Gastrocnemius medialis (tissue), 4 donors: ENCODE results near the gene EEPD1. TPM values are rescaled to one million over a fixed set of nuclear protein-coding genes. Genes with fewer than 3 reads are reported as not detected.

ENCODE experiments used
- ATAC-seq, 2 donors: fragments of 150-250 bp; one replicate each; pipeline ENCODE4 v1.9.1; 2016
- DNase-seq, 2 donors: peaks; one replicate each; pipeline ENCODE4 v3.0.0-alpha.2; 2019
- H3K27ac ChIP-seq, 4 donors: fragments of 200-600 bp; sonication (generic); 1 replicate in 1 of 4; 2 replicates in 3 of 4; pipeline ENCODE4 v1.5.1; 2016 to 2018; ENCODE audit warnings: mild to moderate bottlenecking in 2 of 4, moderate library complexity in 1 of 4
- H3K27me3 ChIP-seq, 3 donors: fragments of 200-600 bp; sonication (generic) in 2 of 3; 1 replicate in 1 of 3; 2 replicates in 2 of 3; pipeline versions ENCODE4 v1.5.1 to v1.6.0; 2016 to 2019; ENCODE audit warnings: mild to moderate bottlenecking in 1 of 3, moderate library complexity in 1 of 3
- H3K36me3 ChIP-seq, 2 donors: fragments of 200-600 bp; sonication (generic) in 1 of 2; one replicate each; pipeline ENCODE4 v1.5.1; 2017 to 2018
- H3K4me1 ChIP-seq, 2 donors: fragments of 200-600 bp; sonication (generic) in 1 of 2; one replicate each; pipeline ENCODE4 v1.5.1; 2016 to 2017; ENCODE audit warnings: mild to moderate bottlenecking in 2 of 2
- H3K4me3 ChIP-seq, 4 donors: fragments of 200-600 bp; sonication (generic) in 3 of 4; 1 replicate in 1 of 4; 2 replicates in 3 of 4; pipeline ENCODE4 v1.5.1; 2016 to 2019; ENCODE audit warnings: mild to moderate bottlenecking in 2 of 4
- H3K9me3 ChIP-seq, 3 donors: fragments of 200-600 bp; sonication (generic) in 2 of 3; 1 replicate in 1 of 3; 2 replicates in 2 of 3; pipeline ENCODE4 v1.5.1; 2016 to 2019
- POLR2A ChIP-seq, 2 donors: fragments of 450-650 bp; IDR thresholded peaks; one replicate each; pipeline ENCODE4 v1.6.1; 2017; ENCODE audit warnings: antibody characterized with exemption in 2 of 2, mild to moderate bottlenecking in 2 of 2, moderate library complexity in 2 of 2
- in situ Hi-C, 4 donors: fragments of 200-750 bp; cut with MboI; loops; one replicate each; pipeline versions ENCODE4 v1.15.0 to v1.8.0; 2017; ENCODE audit warnings: low sequenced_read_pairs in 4 of 4
- intact Hi-C: fragments of 100-400 bp; cut with DNase I; formaldehyde crosslinking; loops from one replicate; pipeline ENCODE4 v1.15.1; 2023; ENCODE audit warnings: low total_unique reads
- total RNA-seq, 4 donors: library from RNA; depleted of rRNA; stranded (reverse); fragments of >200 nt; gene quantifications; one replicate each; pipeline versions ENCODE4 v1.1.0 to v1.2.3, GENCODE V29; 2016
- TF ChIP-seq, protein P1 (sequence below), 5 experiments: fragments of 450-650 bp in 3 of 5; fragments of 200-600 bp in 2 of 5; sonication (generic) in 2 of 5; IDR thresholded peaks in 4 of 5; conservative IDR thresholded peaks in 1 of 5; 1 replicate in 4 of 5; 2 replicates in 1 of 5; pipeline ENCODE4 v1.5.1; 2016 to 2019; ENCODE audit warnings: antibody characterized with exemption in 5 of 5, mild to moderate bottlenecking in 3 of 5, moderate library complexity in 3 of 5

EEPD1 gene
- total RNA-seq, 4 donors from 2014 or later: 41.0 to 68.5 (median 61.3) TPM

DNA sequence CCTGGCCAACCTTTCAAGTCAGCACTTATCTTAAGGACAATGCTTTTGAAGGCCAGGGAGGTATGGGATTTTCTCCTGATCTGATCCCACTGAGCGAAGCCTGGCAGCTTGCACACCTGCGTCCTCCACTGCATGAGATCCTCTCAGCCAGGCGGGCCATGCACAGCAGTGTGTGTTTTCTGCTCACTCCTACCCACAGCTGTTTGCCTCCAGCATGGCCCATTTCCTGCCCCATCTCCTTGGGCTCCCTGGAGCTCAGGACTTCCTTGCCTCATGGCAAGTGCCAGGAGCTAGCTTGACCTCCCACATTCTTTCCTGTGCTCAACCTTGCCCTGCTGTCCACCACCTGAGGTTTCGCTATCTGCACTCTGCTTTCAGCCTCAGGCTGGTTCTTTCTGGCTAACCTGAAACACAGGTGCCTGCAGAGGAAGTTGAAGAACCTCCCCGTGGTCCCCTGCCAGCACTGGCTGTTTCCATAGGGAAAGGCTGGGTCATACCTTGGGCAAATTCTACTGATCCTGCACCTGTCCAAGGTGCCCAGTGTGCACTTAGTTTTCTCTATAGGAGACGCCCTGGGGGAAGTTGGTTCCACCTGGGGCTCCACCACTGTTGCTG, 43.9 kb upstream of the EEPD1 start:
- no peak for DNase-seq
- intact Hi-C loops: no loop called here
- Histone ChIP-seq H3K27me3 (no peaks in the 10 kb centered on the region), H3K9me3 (no peaks in the 10 kb centered on the region), H3K36me3 (no peaks in the 10 kb centered on the region), H3K4me1 (peaks cover 13 to 18% of the 10 kb centered on the region in 2 donors), H3K27ac (no peak overlapping the region), H3K4me3 (no peak overlapping the region)
- in situ Hi-C loops: no loop called here
- TF ChIP-seq, protein P1, sequence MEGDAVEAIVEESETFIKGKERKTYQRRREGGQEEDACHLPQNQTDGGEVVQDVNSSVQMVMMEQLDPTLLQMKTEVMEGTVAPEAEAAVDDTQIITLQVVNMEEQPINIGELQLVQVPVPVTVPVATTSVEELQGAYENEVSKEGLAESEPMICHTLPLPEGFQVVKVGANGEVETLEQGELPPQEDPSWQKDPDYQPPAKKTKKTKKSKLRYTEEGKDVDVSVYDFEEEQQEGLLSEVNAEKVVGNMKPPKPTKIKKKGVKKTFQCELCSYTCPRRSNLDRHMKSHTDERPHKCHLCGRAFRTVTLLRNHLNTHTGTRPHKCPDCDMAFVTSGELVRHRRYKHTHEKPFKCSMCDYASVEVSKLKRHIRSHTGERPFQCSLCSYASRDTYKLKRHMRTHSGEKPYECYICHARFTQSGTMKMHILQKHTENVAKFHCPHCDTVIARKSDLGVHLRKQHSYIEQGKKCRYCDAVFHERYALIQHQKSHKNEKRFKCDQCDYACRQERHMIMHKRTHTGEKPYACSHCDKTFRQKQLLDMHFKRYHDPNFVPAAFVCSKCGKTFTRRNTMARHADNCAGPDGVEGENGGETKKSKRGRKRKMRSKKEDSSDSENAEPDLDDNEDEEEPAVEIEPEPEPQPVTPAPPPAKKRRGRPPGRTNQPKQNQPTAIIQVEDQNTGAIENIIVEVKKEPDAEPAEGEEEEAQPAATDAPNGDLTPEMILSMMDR (IDR thresholded peaks at IDR 0.05 in 4 of 5, conservative IDR thresholded peaks at IDR 0.05 in 1 of 5): no peak
- no peak for TF ChIP-seq POLR2A (IDR thresholded peaks at IDR 0.05)
- no peak for ATAC-seq

DNA sequence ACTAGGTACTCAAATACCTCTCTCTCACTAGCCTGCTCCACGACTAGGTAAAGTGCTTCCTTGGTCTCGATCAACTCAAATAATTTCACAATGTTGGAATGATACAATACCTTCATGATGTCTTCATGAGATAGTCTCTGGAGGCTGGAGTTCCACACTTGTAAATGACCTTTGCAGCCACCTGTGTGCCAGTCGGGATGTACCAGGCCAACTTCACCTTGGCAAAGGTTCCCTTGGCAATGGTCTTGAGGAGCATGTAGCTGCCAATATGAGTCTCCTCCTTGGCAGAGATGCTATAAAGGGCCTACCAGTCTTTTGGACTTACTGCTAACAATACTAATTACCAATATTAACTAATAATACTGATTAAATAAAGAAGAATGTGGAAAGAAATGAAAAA, 42.5 kb upstream of the EEPD1 start:
- ATAC-seq (peak in 1 of 2 donors; percentile 63), DNase-seq (no peak)
- no peak overlapping the region for H3K27ac ChIP-seq
- peaks cover 9 to 12% of the 10 kb centered on the region in 2 donors for H3K4me1 ChIP-seq
- no peak overlapping the region for H3K4me3 ChIP-seq
- H3K9me3 ChIP-seq: no peaks in the 10 kb centered on the region
- no peak for TF ChIP-seq POLR2A (IDR thresholded peaks at IDR 0.05)
- TF ChIP-seq, protein P1 (IDR thresholded peaks at IDR 0.05 in 4 of 5, conservative IDR thresholded peaks at IDR 0.05 in 1 of 5): no peak
- no peaks in the 10 kb centered on the region for H3K27me3 ChIP-seq
- in situ Hi-C loops (no loop called here), intact Hi-C loops (no loop called here)
- no peaks in the 10 kb centered on the region for H3K36me3 ChIP-seq

DNA sequence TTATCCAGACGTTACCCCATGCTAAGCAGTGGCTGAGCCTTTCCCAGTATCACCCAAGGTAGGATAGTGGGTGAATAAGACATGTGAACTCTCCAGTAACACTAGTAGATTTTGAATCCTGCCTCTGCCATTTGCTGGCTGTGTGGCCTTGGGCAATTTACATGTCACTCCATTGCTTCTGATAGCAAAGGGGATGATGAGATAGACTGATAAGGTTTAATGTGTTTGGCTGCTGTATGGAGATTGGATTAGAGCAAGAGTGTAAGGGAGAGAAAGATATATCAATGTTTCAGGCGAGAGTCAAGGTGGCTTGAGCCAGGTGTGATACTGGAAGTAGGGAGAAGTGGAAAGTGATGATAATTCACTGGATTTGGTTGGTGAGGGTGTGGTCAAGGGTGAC, 40.1 kb upstream of the EEPD1 start:
- Histone ChIP-seq H3K9me3 (no peaks in the 10 kb centered on the region), H3K4me1 (peaks cover 33 to 36% of the 10 kb centered on the region in 2 donors), H3K36me3 (no peaks in the 10 kb centered on the region), H3K27me3 (no peaks in the 10 kb centered on the region), H3K4me3 (no peak overlapping the region), H3K27ac (no peak overlapping the region)
- ATAC-seq (no peak), DNase-seq (no peak)
- in situ Hi-C loops: no loop called here
- TF ChIP-seq, protein P1 (IDR thresholded peaks at IDR 0.05 in 4 of 5, conservative IDR thresholded peaks at IDR 0.05 in 1 of 5): no peak
- no peak for TF ChIP-seq POLR2A (IDR thresholded peaks at IDR 0.05)
- intact Hi-C loops: no loop called here

DNA sequence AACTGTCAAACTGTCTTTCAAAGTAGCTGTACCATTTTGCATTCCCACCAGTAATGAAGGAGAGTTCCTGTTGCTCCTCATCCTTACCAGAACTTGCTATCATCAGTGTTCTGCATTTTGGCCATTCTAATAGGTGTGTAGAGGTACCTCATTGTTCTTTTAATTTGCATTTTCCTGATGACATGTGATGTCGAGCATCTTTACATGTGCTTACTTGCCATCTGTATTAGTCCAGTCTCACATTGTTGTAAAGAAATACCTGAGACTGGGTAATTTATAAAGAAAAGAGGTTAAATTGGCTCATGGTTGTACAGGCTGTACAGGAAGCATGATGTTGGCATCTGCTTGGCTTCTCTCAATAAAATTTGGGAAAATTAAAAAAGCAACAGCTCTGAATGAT, 38.7 kb upstream of the EEPD1 start:
- Histone ChIP-seq H3K36me3 (no peaks in the 10 kb centered on the region), H3K4me1 (peaks cover 46 to 50% of the 10 kb centered on the region in 2 donors), H3K9me3 (no peaks in the 10 kb centered on the region), H3K4me3 (no peak overlapping the region), H3K27ac (no peak overlapping the region), H3K27me3 (no peaks in the 10 kb centered on the region)
- in situ Hi-C loops: no loop called here
- no peak for ATAC-seq
- TF ChIP-seq, protein P1 (IDR thresholded peaks at IDR 0.05 in 4 of 5, conservative IDR thresholded peaks at IDR 0.05 in 1 of 5): no peak
- no peak for TF ChIP-seq POLR2A (IDR thresholded peaks at IDR 0.05)
- no peak for DNase-seq
- intact Hi-C loops: no loop called here
